Trophoblast cell (in vitro differentiated cells and primary cell): Measurements from ENCODE around the gene NHERF1.

Experiments used
- DNase-seq, 2 donors: peaks; one replicate each; pipeline ENCODE4 v3.0.0-alpha.2; 2016
- H2AFZ ChIP-seq: 2 replicates; pipeline ENCODE4 v1.6.1; 2013; ENCODE audit warnings: low read length, moderate library complexity, mild to moderate bottlenecking; ENCODE audit not compliant: insufficient read depth, poor library complexity
- H2AK5ac ChIP-seq: 2 replicates; pipeline ENCODE4 v1.6.1; 2013; ENCODE audit warnings: mild to moderate bottlenecking, low read length
- H2BK120ac ChIP-seq: 2 replicates; pipeline ENCODE4 v1.6.1; 2013; ENCODE audit warnings: low read length, mild to moderate bottlenecking, moderate library complexity; ENCODE audit not compliant: insufficient read depth, poor library complexity
- H2BK12ac ChIP-seq: 2 replicates; pipeline ENCODE4 v1.6.1; 2013; ENCODE audit warnings: mild to moderate bottlenecking, low read length, moderate library complexity
- H2BK5ac ChIP-seq: 2 replicates; pipeline ENCODE4 v1.6.1; 2013; ENCODE audit warnings: low read length, low read depth, moderate library complexity, mild to moderate bottlenecking; ENCODE audit not compliant: poor library complexity
- H3K14ac ChIP-seq: 2 replicates; pipeline ENCODE4 v1.6.1; 2013; ENCODE audit warnings: mild to moderate bottlenecking, low read length
- H3K18ac ChIP-seq: 2 replicates; pipeline ENCODE4 v1.6.1; 2013; ENCODE audit warnings: mild to moderate bottlenecking, low read length
- H3K23ac ChIP-seq: 2 replicates; pipeline ENCODE4 v1.6.1; 2013; ENCODE audit warnings: low read length
- H3K27ac ChIP-seq: 2 replicates; pipeline ENCODE4 v1.5.1; 2013; ENCODE audit warnings: low read depth, mild to moderate bottlenecking, inconsistent platforms, low read length, moderate library complexity
- H3K27me3 ChIP-seq: 2 replicates; pipeline ENCODE4 v1.6.1; 2013; ENCODE audit warnings: inconsistent platforms, mild to moderate bottlenecking, low read length, moderate library complexity; ENCODE audit not compliant: insufficient read depth
- H3K36me3 ChIP-seq, 2 experiments: 1 replicate in 1 of 2; 2 replicates in 1 of 2; pipeline ENCODE4 v1.6.1; 2013; ENCODE audit warnings: low read length in 2 of 2, mild to moderate bottlenecking in 2 of 2, moderate library complexity in 1 of 2; ENCODE audit not compliant: insufficient read depth in 2 of 2, control insufficient read depth in 1 of 2
- H3K4ac ChIP-seq: 2 replicates; pipeline ENCODE4 v1.6.1; 2013; ENCODE audit warnings: low read depth, mild to moderate bottlenecking, low read length, moderate library complexity
- H3K4me1 ChIP-seq, 2 experiments: 1 replicate in 1 of 2; 2 replicates in 1 of 2; pipeline ENCODE4 v1.6.1; 2013; ENCODE audit warnings: low read length in 2 of 2, mild to moderate bottlenecking in 2 of 2, moderate library complexity in 1 of 2; ENCODE audit not compliant: insufficient read depth in 2 of 2, control insufficient read depth in 1 of 2
- H3K4me2 ChIP-seq: 2 replicates; pipeline ENCODE4 v1.6.1; 2013; ENCODE audit warnings: inconsistent platforms, mild to moderate bottlenecking, low read length, moderate library complexity
- H3K4me3 ChIP-seq: 2 replicates; pipeline ENCODE4 v1.5.1; 2013; ENCODE audit warnings: mild to moderate bottlenecking, low read depth, low read length, inconsistent platforms
- H3K79me1 ChIP-seq: one replicate; pipeline ENCODE4 v1.6.1; 2013; ENCODE audit warnings: low read length
- H3K79me2 ChIP-seq: 2 replicates; pipeline ENCODE4 v1.6.1; 2013; ENCODE audit warnings: low read length, mild to moderate bottlenecking; ENCODE audit not compliant: control insufficient read depth, insufficient read depth, poor library complexity
- H3K9ac ChIP-seq: 2 replicates; pipeline ENCODE4 v1.6.1; 2013; ENCODE audit warnings: mild to moderate bottlenecking, low read length
- H3K9me3 ChIP-seq: 2 replicates; pipeline ENCODE4 v1.6.1; 2013; ENCODE audit warnings: low read depth, mild to moderate bottlenecking, control low read depth, inconsistent platforms, low read length; ENCODE audit not compliant: insufficient read depth
- H4K12ac ChIP-seq: 2 replicates; pipeline ENCODE4 v1.6.1; 2013; ENCODE audit warnings: low read depth, mild to moderate bottlenecking, low read length, moderate library complexity
- H4K8ac ChIP-seq: 2 replicates; pipeline ENCODE4 v1.6.1; 2013; ENCODE audit warnings: low read depth, mild to moderate bottlenecking, low read length, moderate library complexity
- H4K91ac ChIP-seq: one replicate; pipeline ENCODE4 v1.6.1; 2013; ENCODE audit warnings: low read depth, mild to moderate bottlenecking, low read length, moderate library complexity
- WGBS: extraction: QIAGEN DNeasy Blood & Tissue Kit; methylation state at CpG from one replicate; pipeline ENCODE4 v1.1.7; 2013; ENCODE audit warnings: missing lambda C conversion rate; ENCODE audit not compliant: insufficient read length, insufficient coverage; ENCODE audit errors: extremely low coverage; 5-methylcytosine and 5-hydroxymethylcytosine counted together

The NHERF1 gene

GRCh38 chr17:74740641-74741387 lies 7.6 kb upstream of the NHERF1 start:
- Histone ChIP-seq H2BK12ac (no peak overlapping the region), H3K4me1 (peaks cover 21 to 24% of the 10 kb centered on the region in 2 experiments), H4K8ac (no peak overlapping the region), H3K27me3 (peaks cover 15% of the 10 kb centered on the region), H2AK5ac (no peak overlapping the region), H3K36me3 (no peaks in the 10 kb centered on the region), H3K79me2 (no peaks in the 10 kb centered on the region), H4K12ac (no peak overlapping the region), H2BK5ac (no peak overlapping the region), H3K9ac (no peak overlapping the region), H2BK120ac (no peak overlapping the region), H3K9me3 (peaks cover 3% of the 10 kb centered on the region), H3K23ac (no peak overlapping the region), H3K4me3 (no peak overlapping the region), H4K91ac (no peak overlapping the region), H3K4ac (no peak overlapping the region), H3K4me2 (no peak overlapping the region), H2AFZ (no peak overlapping the region), H3K14ac (no peak overlapping the region), H3K18ac (no peak overlapping the region), H3K27ac (no peak overlapping the region), H3K79me1 (no peaks in the 10 kb centered on the region)
- WGBS, result no CpG with 5 or more reads among the region's 17 CpGs
- no peak for DNase-seq

DNA sequence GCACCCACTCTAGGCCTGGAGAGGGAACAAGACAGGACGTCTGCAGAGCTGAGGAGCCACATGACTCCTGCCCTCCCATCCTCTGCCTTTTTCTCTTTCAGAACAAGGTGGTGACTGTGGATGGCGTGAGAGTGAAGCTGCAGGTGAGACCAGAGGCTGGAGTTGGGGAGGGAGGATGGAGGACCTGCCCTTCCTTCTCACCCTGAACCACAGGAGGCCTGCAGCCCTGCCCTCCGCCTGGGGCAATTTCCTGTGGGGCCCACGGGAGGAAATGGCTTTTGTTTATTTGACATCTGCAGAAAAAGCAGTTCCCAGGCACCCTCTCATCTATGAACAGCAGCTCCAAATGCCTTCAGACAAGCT lies 6.3 kb upstream of the NHERF1 start:
- H2BK12ac ChIP-seq, result no peak overlapping the region
- no peak overlapping the region for H4K8ac ChIP-seq
- H2BK120ac ChIP-seq, result no peak overlapping the region
- no peaks in the 10 kb centered on the region for H3K79me1 ChIP-seq
- H3K23ac ChIP-seq, result no peak overlapping the region
- peaks cover 3% of the 10 kb centered on the region for H3K9me3 ChIP-seq
- DNase-seq, result no peak
- H2BK5ac ChIP-seq, result no peak overlapping the region
- peaks cover 26 to 31% of the 10 kb centered on the region in 2 experiments for H3K4me1 ChIP-seq
- H3K9ac ChIP-seq, result no peak overlapping the region
- H3K4me2 ChIP-seq, result no peak overlapping the region
- H3K27ac ChIP-seq, result no peak overlapping the region
- no peak overlapping the region for H3K14ac ChIP-seq
- no peaks in the 10 kb centered on the region for H3K36me3 ChIP-seq
- H3K79me2 ChIP-seq, result no peaks in the 10 kb centered on the region
- H4K12ac ChIP-seq, result no peak overlapping the region
- H4K91ac ChIP-seq, result no peak overlapping the region
- H3K27me3 ChIP-seq, result peaks cover 5% of the 10 kb centered on the region
- H3K4ac ChIP-seq, result no peak overlapping the region
- no peak overlapping the region for H2AFZ ChIP-seq
- no CpG with 5 or more reads among the region's 4 CpGs for whole genome bisulfite sequencing
- H3K18ac ChIP-seq, result no peak overlapping the region
- H2AK5ac ChIP-seq, result no peak overlapping the region
- H3K4me3 ChIP-seq, result no peak overlapping the region

- no CpG with 5 or more reads among the region's 9 CpGs for WGBS
- H2BK12ac ChIP-seq, result no peak overlapping the region
- no peak overlapping the region for H2BK120ac ChIP-seq
These were observed 5.4 kb upstream of the NHERF1 start for GRCh38 chr17:74742978-74743545.

GRCh38 chr17:74743755-74744154 lies 4.7 kb upstream of the NHERF1 start:
- H3K9me3 ChIP-seq, result peaks cover 3% of the 10 kb centered on the region
- no peak overlapping the region for H2BK12ac ChIP-seq
- H4K91ac ChIP-seq, result no peak overlapping the region
- no CpG with 5 or more reads among the region's 2 CpGs for WGBS
- no peak overlapping the region for H3K9ac ChIP-seq
- no peak overlapping the region for H2BK120ac ChIP-seq
- no peak overlapping the region for H4K12ac ChIP-seq
- H2AFZ ChIP-seq, result no peak overlapping the region
- no peak overlapping the region for H3K14ac ChIP-seq
- H3K18ac ChIP-seq, result no peak overlapping the region
- no peak overlapping the region for H3K4me2 ChIP-seq
- no peaks in the 10 kb centered on the region for H3K27me3 ChIP-seq
- H3K23ac ChIP-seq, result no peak overlapping the region
- H3K27ac ChIP-seq, result no peak overlapping the region
- H3K79me2 ChIP-seq, result peaks cover 2% of the 10 kb centered on the region
- H3K36me3 ChIP-seq, result no peaks in the 10 kb centered on the region
- peaks cover 7% of the 10 kb centered on the region for H3K79me1 ChIP-seq
- no peak overlapping the region for H2BK5ac ChIP-seq
- H3K4ac ChIP-seq, result no peak overlapping the region
- peaks cover 29 to 32% of the 10 kb centered on the region in 2 experiments for H3K4me1 ChIP-seq
- H4K8ac ChIP-seq, result no peak overlapping the region
- no peak overlapping the region for H2AK5ac ChIP-seq
- no peak for DNase-seq
- H3K4me3 ChIP-seq, result no peak overlapping the region

More at GRCh38 chr17:74742978-74743545, 5.4 kb upstream of the NHERF1 start:
- Histone ChIP-seq H3K36me3 (no peaks in the 10 kb centered on the region), H4K8ac (no peak overlapping the region), H2AFZ (no peak overlapping the region), H4K91ac (no peak overlapping the region), H3K23ac (no peak overlapping the region), H3K27me3 (peaks cover 1% of the 10 kb centered on the region), H2BK5ac (no peak overlapping the region), H3K4me1 (peaks cover 29 to 32% of the 10 kb centered on the region in 2 experiments), H3K14ac (no peak overlapping the region), H3K27ac (no peak overlapping the region), H4K12ac (no peak overlapping the region), H3K4ac (no peak overlapping the region), H3K4me3 (peak overlapping the region; percentile 22), H3K18ac (no peak overlapping the region), H3K4me2 (no peak overlapping the region), H3K9ac (no peak overlapping the region), H3K9me3 (peaks cover 3% of the 10 kb centered on the region), H3K79me1 (peaks cover 4% of the 10 kb centered on the region), H2AK5ac (no peak overlapping the region), H3K79me2 (no peaks in the 10 kb centered on the region)
- DNase-seq, result no peak
